ENCODE results near the gene ANO6. TPM values are rescaled to one million over a fixed set of nuclear protein-coding genes. Genes with fewer than 3 reads are reported as not detected.

The ANO6 gene
- polyA plus RNA-seq, 1 donor from 2014 or later, result 9.0 TPM

GRCh38 chr12:45351921-45352670 is 136.2 kb downstream of the ANO6 start:
- Histone ChIP-seq H2AFZ (ENCODE audit: low read depth, low read length) (no peak overlapping the region), H4K20me1 (ENCODE audit: insufficient read depth) (no peaks in the 10 kb centered on the region), H3K79me2 (replicated peaks; ENCODE audit: insufficient read depth, low read length) (no peaks in the 10 kb centered on the region), H3K9me2 (ENCODE audit: insufficient read depth, low read length) (no peaks in the 10 kb centered on the region), H3F3A (ENCODE audit: insufficient read depth, low read length, poor library complexity, severe bottlenecking) (no peaks in the 10 kb centered on the region), H3K4me3 (ENCODE audit: low read length) (no peak overlapping the region), H3K27me3 (ENCODE audit: insufficient read depth, low read depth, low read length) (no peaks in the 10 kb centered on the region), H3K4me2 (ENCODE audit: low read length) (no peak overlapping the region), H3K36me3 (ENCODE audit: insufficient read depth, low read length) (peaks cover 4% of the 10 kb centered on the region), H3K27ac (ENCODE audit: low read length) (no peak overlapping the region), H3K9ac (ENCODE audit: low read length) (no peak overlapping the region), H3K9me3 (ENCODE audit: low read length) (no peaks in the 10 kb centered on the region)
- TF ChIP-seq MXI1 (conservative IDR thresholded peaks at IDR 0.05; ENCODE audit: poor library complexity, severe bottlenecking) (no peak), EP300 (conservative IDR thresholded peaks at IDR 0.05; ENCODE audit: poor library complexity, severe bottlenecking) (no peak), REST (IDR thresholded peaks at IDR 0.05; ENCODE audit: borderline replicate concordance) (no peak), POLR2AphosphoS5 (IDR thresholded peaks at IDR 0.05) (no peak), TAF1 (IDR thresholded peaks at IDR 0.05; ENCODE audit: low read depth) (no peak), EZH2 (IDR thresholded peaks at IDR 0.05; ENCODE audit: borderline replicate concordance, insufficient read depth, low read length, poor library complexity, severe bottlenecking) (no peak)

DNA sequence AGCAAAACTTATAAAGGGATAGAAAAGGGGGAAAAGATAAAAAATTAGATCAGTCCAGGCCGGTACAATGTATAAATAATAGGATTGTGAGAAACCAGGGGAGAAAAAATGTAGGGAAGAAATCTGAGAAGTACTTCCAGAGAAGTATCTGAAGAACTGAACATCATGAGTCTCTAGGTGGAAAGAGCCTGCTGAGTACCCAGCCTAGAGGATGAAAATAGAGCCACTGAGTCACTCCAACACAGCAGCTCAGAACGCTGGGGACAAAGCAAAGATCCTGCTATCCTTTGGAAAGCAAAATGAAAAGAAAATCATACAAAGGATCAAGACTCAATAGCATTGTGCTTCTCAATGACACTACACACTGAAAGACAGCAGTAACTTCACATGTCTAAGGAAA is 138.0 kb downstream of the ANO6 start:
- Histone ChIP-seq H3K4me2 (ENCODE audit: low read length) (no peak overlapping the region), H3K27ac (ENCODE audit: low read length) (no peak overlapping the region)

More for the DNA sequence above, 138.0 kb downstream of the ANO6 start:
- no peaks in the 10 kb centered on the region for H3K9me3 ChIP-seq (ENCODE audit: low read length)
- H3K4me3 ChIP-seq (ENCODE audit: low read length), result no peak overlapping the region
- no peaks in the 10 kb centered on the region for H4K20me1 ChIP-seq (ENCODE audit: insufficient read depth)
- H3K79me2 ChIP-seq (replicated peaks; ENCODE audit: insufficient read depth, low read length), result no peaks in the 10 kb centered on the region
- no peaks in the 10 kb centered on the region for H3K27me3 ChIP-seq (ENCODE audit: insufficient read depth, low read depth, low read length)
- H2AFZ ChIP-seq (ENCODE audit: low read depth, low read length), result no peak overlapping the region
- no peaks in the 10 kb centered on the region for H3K9me2 ChIP-seq (ENCODE audit: insufficient read depth, low read length)
- H3K9ac ChIP-seq (ENCODE audit: low read length), result no peak overlapping the region
- no peaks in the 10 kb centered on the region for H3K36me3 ChIP-seq (ENCODE audit: insufficient read depth, low read length)
- no peaks in the 10 kb centered on the region for H3F3A ChIP-seq (ENCODE audit: insufficient read depth, low read length, poor library complexity, severe bottlenecking)
- TF ChIP-seq, protein P1, sequence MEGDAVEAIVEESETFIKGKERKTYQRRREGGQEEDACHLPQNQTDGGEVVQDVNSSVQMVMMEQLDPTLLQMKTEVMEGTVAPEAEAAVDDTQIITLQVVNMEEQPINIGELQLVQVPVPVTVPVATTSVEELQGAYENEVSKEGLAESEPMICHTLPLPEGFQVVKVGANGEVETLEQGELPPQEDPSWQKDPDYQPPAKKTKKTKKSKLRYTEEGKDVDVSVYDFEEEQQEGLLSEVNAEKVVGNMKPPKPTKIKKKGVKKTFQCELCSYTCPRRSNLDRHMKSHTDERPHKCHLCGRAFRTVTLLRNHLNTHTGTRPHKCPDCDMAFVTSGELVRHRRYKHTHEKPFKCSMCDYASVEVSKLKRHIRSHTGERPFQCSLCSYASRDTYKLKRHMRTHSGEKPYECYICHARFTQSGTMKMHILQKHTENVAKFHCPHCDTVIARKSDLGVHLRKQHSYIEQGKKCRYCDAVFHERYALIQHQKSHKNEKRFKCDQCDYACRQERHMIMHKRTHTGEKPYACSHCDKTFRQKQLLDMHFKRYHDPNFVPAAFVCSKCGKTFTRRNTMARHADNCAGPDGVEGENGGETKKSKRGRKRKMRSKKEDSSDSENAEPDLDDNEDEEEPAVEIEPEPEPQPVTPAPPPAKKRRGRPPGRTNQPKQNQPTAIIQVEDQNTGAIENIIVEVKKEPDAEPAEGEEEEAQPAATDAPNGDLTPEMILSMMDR (IDR thresholded peaks at IDR 0.05; ENCODE audit: poor library complexity, severe bottlenecking), result no peak
- TF ChIP-seq MXI1 (conservative IDR thresholded peaks at IDR 0.05; ENCODE audit: poor library complexity, severe bottlenecking), result no peak
